Amygdala (tissue), 56 donors: Measurements from ENCODE around the gene SMIM35.
A peak's percentile ranks its signal among the peaks of the same experiment; 100 is the strongest.

Source experiments
- DNase-seq, 56 donors: peaks; one replicate each; lab custom pipeline; 2025; lab: John Stamatoyannopoulos, UW

The SMIM35 gene

DNA sequence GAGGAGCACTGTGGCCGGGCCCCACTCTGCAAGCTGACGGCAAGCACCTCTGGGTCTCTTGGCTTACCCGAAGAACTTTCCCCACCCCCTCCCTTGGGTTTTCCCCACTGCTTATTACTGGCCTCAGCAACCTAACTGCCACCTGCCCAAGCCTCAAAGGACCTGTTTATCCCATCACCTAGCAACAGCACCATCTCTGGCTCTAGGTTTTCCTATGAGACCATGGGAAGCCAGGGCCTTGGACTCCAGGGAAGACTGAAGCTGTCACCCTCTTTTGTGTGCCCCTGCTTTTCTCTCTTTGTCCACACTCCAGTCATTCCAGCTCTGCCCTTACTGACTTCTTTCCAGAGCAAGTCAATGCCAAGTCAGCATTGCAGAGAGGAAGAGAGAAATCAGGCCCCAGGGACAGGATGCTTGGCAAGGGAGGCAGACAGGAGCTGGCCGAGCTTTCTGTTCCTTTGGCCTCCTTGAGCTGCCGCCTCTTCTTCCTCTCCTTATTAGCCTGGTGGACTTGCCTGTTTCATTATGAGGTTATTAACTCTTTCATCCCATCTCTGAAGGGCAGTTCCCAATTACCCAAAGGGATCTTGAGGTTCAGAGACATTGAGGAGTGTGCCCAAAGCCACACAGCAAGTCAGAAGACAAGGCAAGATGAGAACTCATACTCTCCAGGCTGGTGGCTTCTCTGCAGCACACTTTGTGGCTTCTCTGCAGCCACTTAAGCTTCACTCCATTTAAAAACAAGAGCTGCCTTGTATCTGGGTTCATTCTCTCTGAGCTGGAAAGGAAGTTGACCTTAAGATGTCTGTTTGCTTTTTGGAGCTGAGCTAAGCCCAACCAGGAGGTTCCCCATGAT, at the start of gene SMIM35:
Gene SMIM35 (minus strand): TSS at position 51 of the 856 bp plus-strand sequence. CDS start 206 bp downstream, outside the sequence.
- peak in 2 of 56 donors; percentile 10 to 19 for DNase-seq

DNA sequence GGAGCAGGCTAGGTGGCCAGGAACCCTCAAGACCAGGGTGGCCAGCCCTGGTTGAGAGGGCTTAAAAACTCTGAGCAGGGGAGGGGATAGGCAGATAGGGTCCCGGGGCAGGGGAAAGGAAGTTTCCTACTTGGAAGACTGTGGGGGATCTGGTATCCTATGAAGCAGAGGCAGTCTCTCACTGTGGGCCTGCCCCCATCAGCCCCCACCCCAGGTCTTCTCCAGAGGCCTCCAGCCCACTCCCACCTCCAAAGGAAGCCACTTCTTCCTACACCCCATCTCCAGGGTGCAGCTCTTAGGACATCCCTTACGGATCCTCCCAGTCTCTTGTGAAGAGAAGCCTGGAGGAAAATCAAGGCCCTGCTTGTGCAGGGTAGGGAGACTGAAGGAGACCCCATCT, 49.6 kb upstream of the SMIM35 start:
- DNase-seq: no peak

DNA sequence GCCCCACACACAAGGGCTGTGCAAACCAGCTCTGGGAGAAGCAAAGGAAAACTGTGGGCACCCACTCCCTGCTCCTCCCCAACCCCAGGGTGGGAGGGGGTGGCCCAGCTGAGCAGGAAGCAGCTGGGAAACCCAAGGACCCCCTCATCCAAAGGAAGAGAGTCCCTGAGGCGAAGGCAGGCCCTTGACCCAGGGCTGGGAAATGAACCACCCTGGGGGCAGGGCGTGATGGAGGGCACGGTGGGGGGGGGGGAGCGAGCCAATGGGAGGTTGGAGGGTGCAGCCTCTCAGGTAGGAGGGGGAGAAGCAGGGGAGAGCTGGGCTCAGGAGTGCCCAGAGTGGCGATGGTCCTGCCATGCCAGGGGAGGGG, 49.0 kb upstream of the SMIM35 start:
- DNase-seq: no peak

DNA sequence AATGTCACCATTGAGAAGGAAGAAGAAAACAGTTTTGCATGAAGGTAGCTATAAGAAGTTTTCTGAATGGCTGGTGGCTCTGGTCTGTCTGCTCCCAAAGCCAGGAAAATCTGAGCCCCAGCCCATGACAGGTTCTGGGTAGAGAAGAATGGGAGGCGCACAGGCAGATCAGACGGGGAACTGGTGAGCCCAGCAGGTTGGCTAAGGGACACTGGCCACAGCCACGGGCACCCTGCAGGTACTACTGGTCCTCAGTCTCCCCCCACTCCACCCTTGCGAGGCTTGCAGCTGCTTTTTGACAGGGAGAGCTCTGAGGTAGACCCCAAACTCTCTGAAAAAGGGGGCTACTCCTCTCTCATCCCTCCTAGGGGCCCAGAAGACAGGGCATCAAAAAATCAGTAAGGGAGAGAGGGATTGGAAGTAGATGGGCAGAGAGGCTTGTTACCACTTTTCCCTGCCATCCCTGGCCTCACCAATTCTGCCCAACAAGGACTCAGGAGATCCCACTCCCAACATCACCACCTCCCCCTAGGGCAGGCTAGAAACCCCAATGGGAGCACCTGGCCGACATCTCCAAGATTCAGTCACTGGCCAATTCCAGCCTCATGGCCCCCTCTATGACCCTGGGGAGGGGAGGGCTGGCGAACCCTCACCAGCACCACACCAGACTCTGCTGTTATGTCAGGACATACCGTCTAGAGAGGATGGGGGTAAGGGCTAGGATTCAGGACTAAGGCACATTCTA, 48.5 kb upstream of the SMIM35 start:
- DNase-seq: no peak

DNA sequence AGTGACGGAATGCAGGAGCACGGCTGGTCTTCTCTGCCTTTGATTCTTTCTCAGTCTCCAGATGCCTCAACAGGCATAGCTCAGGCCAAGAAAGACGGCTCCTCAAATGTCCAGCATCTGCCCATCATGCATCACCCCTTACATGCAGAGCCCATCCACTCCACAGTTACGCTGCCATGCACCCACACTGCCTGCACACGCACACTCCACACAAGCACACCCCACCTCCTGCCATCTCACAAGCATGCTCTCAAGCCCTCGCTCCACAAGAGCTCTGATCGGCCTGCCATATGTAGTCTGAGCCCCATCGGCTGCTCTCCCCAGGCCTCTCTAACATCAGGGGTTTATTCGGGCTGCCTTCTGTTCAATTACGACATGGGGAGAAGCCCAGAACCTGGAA, 47.1 kb upstream of the SMIM35 start:
- DNase-seq: no peak

DNA sequence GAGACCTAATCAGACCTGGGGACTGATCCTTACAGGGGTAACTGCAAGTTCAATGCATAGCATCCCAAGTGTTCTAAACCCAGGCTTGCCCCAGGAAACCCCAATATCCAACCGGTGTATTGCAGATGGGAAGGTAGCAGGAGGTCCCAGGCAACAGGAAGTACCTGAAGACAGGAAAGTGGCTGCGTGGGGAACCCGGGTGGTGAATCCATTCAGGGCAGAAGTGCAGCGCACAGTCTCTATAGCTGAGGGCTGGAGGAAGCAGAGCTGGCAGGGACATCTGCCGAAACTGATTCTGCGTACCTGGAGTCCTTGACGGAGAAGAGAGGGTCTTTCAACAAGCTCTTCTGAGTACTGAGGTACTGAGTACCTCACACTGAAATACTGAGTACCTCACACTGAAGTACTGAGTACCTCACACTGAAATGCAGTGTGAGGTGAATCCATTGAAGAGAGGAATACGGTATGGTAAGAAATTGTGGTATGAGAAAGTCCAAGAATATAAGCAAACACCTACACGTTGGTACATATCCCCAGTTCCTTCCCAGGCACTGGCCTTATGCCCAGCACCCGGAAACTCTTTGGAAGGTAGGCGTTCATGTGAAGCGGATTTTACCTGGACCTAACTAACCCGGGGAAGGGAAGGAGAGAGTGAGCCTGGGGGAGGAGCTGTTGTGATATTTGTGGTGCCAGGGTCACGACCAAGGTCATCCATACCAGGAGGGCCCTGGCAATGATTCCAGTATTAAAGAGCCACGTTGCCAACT, 45.8 kb upstream of the SMIM35 start:
- DNase-seq: no peak

DNA sequence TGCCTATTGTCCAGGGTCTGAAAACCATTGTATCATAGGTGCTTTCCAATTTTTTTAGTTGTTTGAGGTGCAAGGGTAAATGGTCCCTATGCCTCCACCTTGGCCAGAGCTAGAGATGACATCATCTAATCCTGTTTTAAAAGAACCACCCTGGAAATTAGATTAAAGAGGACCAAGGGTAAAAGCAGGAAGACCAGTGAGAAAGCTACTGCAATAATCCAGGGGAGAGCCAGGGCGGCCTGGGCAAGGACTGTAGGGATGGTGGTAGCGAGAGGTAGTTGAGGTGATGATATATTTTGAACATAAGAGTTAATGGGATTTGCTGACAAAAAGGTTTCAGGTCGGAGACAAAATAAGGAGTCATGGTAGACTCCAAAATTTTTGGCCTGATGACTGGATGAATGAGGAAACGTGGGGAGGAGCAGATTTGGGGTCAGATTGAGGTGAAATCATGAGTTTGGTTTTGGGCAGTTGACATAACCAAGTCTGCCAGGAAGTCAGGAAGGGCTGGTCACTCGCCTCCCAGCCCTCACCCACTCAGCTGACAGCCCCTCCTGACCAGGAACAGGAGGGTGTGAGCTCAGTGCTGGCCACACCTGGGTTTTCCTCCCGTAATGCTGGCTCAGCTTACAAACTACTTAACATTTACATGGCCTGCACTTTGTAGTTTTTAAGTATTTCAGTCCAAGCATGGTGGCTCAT, 42.9 kb upstream of the SMIM35 start:
- no peak for DNase-seq

DNA sequence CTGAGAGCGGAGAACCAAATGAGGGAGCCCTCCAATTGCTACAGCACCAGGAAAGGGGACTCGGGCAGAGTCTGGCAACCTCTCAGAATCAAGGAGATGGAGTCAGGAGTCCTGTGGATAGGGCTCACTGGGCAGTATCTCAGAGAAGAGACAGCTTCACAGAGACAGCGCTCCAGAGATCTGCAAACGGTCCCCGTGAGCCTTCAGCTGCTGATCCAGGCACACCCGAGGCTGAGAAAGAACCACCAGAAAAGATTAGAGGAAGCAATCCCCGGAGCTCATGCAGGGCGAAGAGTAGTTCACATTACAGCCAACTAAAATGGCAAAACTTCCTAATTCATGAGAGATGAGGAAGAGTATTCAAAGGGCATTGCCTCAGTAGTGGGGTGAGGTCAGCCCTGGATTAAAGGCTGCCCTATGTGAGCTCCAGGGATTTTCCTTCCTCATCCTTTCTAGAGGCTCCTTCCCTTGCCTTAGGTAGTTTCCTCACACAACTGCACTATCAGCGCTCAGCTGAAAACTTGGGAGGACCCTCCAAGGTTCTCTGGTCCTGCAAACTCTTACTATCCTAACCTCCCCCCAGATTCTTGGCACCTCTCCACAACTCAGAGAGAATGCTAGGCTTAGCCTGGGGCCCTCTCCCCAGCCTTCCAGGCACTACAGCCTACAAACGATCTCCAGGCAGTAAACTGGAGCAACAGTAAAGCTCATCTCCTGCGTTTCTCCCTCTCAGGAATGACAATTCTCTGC, 42.1 kb upstream of the SMIM35 start:
- DNase-seq: no peak

DNA sequence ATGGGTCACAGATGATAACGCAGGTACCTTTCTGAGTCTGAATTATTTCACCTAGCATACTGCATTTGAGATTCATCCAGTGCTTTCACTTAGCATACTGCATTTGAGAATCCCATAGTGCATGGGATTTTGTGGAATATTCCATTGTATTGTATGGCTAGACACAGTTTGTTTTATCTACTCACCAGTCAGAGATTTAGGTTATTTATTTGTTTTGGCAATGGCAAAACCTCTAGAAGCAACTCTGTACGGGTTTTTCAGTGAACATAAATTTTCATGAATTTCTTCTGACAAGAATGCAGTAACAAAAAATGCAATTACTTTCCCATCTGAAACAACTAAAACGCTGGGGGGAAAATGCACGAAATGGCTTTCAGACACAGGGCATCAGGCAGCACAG, 41.5 kb upstream of the SMIM35 start:
- DNase-seq: no peak

DNA sequence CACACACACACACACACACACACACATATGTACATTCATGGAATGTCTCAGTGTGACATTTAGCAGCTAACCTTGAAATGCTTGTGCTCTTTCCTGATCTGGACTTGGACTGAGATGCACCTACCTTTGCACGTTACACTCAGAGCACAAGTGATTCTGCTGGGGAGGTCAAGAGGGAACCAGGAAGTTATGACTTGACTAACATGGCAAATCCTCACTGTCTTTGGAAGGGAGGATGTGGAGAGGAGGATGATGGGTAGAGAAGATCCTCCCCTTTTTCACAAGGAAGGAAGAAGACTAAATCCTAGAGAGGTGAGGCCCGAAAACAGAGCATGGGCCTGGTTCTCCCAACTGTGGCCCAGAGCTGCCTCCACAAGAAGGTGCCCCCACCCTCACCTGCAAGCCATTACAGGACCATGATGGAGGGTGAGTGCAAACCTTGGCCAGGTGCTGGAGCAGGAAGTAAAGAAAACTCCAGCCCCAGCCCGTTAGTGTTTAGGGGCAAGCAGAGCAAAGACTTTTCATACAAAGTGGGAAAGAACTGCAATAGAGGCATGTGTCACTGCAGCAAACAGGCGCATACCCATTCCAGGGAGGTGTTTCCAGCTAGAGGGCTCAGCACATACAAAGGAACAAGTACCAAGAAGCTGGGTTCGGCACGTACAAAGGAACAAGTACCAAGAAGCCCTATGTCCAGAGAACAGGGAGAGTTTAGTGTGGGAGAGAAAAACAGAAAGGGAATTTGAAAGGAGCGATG, 39.5 kb upstream of the SMIM35 start:
- DNase-seq: no peak

DNA sequence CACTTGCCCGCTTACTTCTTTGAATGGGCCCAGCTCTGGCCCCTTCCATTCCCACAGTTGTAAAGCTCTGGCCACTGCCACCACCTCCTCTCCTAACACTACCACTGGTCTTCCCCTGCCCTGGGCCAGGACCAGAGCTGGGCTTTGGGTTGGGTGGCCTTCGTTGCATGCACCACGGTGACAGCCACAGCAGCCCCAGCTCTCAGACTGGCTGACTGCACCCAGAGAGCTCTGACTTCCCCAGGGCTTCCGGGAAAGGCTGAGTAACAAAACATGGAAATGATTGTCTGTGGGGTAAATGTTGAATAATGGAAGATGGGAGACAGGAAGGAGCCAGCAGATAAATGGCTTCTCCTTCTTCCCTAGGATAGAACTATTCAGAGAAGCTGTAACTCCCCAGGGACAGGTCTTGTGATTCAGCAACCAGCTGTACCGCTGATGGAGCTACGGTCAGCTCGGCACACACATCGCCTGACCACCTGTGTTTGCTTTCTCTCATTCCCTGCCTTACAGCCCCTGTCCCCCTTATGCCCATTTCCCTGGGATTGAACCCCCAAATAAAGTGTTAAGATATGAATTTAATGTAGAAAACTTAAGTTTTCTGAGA, 38.3 kb upstream of the SMIM35 start:
- DNase-seq: no peak

DNA sequence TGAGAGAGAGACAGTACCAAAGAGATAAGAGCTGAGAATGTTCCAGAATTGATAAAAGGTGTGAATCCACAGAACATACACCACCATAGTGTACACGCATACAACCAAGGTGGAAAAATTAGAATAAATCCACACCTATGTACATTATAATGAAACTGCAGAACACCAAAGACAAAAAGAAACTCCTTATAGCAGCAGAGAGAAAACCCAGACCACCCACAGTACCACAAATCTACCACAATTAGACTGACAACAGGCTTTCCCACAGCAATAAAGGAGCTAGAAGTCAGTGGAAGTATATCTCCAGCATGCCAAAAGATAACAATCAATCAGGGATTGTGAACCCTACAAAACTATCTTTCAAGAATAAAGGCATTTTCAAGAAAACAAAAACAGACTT, 34.0 kb upstream of the SMIM35 start:
- no peak for DNase-seq

DNA sequence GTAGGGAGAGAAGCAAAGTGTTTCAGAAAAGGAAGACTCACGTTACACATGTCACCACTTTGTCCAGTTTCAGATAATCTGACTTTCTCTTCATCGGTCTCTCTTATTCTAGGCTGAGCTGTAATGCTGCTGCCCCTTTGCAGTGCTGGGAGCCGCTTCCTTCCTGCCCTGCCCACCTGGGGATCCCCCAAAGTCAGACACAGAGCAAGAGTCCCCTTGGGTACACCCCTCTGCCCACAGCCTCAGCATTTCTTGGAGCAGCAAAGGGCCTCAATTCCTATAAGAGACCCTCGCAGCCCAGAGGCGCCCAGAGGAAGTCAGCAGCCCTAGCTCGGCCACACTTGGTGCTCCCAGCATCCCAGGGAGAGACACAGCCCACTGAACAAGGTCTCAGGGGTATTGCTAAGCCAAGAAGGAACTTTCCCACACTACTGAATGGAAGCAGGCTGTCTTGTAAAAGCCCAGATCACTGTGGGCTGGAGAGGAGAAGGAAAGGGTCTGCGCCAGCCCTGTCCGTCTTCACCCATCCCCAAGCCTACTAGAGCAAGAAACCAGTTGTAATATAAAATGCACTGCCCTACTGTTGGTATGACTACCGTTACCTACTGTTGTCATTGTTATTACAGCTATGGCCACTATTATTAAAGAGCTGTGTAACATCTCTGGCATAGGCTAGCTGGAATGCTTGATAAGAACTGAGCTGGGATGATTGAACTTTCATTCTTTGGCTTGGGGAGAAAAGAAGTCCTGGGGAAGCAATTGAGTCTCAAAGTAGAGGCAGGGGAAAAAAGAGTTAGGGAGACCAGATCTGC, 31.2 kb upstream of the SMIM35 start:
- no peak for DNase-seq

DNA sequence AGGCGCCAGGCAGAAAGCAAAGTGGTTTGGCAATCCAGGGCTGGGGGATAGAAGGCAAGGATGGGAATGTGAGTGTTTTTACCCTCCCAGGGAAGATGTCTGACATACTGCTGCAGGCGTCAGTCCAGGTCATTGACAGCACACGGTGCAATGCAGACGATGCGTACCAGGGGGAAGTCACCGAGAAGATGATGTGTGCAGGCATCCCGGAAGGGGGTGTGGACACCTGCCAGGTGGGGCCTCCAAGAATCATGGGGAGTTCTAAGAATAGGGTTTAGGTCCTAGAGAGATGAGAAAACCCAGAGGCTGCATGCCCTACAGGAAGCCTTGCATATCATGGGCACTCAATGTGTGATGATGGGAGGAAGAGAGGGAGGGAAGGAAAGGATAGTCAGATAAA, 28.3 kb upstream of the SMIM35 start:
- no peak for DNase-seq

DNA sequence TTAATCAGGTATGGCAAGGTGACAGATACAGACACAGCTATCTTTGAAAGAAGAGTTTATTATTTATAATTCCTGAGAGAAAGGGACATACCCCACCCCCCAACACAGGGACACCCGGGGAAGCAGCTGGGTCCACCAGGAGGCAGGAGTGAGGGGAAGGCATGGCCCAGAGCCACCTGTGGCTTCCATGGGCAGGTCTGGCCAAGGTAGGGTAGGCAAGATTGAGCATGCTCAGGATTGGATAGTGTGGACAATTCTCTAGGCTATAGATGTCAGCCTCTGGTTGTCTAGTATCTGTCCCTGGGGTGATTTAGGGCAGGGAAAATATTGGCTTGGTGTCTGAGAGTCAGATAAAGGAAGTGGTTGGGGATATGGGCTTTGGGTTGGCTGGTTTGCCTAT, 27.5 kb upstream of the SMIM35 start:
- no peak for DNase-seq

DNA sequence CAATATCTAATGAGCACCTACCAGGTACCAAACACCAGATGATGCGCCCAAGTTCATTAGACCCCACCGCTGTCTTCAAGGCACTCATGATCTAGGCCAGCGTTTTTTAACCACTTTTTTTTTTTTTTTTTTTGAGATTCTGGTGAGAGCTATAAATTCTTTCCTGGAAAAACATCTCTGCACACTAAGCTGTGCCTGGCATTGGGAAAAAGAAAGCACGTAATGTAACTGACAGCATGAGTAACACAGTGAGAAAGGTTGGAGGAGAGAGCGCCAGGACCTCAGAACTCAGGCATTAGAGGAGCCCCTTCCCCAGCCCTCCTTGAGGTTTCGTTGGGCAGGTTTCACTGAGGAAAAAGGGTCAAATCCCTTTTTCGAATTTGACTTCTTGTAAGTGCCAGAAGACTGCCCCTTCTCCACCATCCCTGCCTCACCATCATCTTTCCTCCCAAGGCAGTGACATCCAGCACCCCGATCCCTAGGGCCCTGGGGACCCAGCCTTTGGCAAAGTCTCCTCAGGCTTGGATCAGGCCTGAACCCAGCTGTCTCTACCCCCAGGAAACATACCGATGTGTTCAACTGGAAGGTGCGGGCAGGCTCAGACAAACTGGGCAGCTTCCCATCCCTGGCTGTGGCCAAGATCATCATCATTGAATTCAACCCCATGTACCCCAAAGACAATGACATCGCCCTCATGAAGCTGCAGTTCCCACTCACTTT, 26.1 kb upstream of the SMIM35 start:
- no peak for DNase-seq

DNA sequence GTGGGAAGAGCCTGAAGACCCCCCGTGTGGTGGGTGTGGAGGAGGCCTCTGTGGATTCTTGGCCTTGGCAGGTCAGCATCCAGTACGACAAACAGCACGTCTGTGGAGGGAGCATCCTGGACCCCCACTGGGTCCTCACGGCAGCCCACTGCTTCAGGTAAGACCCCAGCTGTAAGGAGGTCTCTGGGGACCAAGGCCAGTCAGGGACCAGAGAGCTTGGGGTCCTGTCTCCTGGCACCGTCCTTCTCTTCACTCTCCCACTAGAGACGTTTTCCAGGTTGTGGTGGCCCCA, 24.9 kb upstream of the SMIM35 start:
- DNase-seq: no peak
